Left lung (tissue), 10 donors: ENCODE results near the gene PITPNM3. TPM values are rescaled to one million over a fixed set of nuclear protein-coding genes. Genes with fewer than 3 reads are reported as not detected.

Experiments
- ATAC-seq: fragments of 200-7000 bp; cut with Tn5 transposase; one replicate; pipeline ENCODE4 v1.9.1; 2020; ENCODE audit warnings: moderate library complexity
- DNase-seq, 4 donors: peaks; one replicate each; pipeline ENCODE4 v3.0.0-alpha.2; 2013 to 2020
- H3K27ac ChIP-seq, 2 donors: fragments of 200-600 bp; sonication (generic) in 1 of 2; one replicate each; pipeline versions ENCODE4 v1.5.0 to v1.8.0; 2020 to 2021
- H3K27me3 ChIP-seq, 2 donors: fragments of 200-600 bp; sonication (generic) in 1 of 2; one replicate each; pipeline versions ENCODE4 v1.5.0 to v1.8.0; 2020 to 2021
- H3K36me3 ChIP-seq, 2 donors: fragments of 200-600 bp; sonication (generic) in 1 of 2; one replicate each; pipeline versions ENCODE4 v1.5.0 to v1.8.0; 2020 to 2021
- H3K4me1 ChIP-seq, 2 donors: fragments of 200-600 bp; one replicate each; pipeline ENCODE4 v1.8.0; 2021
- H3K4me3 ChIP-seq, 2 donors: fragments of 200-600 bp; sonication (generic) in 1 of 2; one replicate each; pipeline versions ENCODE4 v1.5.0 to v1.8.0; 2020 to 2021; ENCODE audit warnings: mild to moderate bottlenecking in 1 of 2
- H3K9me3 ChIP-seq, 2 donors: fragments of 200-600 bp; sonication (generic) in 1 of 2; one replicate each; pipeline versions ENCODE4 v1.5.0 to v1.8.0; 2020 to 2021
- CTCF ChIP-seq, 2 donors: fragments of 200-600 bp; sonication (generic) in 1 of 2; IDR thresholded peaks; one replicate each; pipeline versions ENCODE4 v1.5.0 to v1.8.0; 2021; ENCODE audit warnings: antibody characterized with exemption in 2 of 2
- intact Hi-C, 2 donors: fragments of 100-400 bp; cut with DNase I; formaldehyde crosslinking; loops; one replicate each; pipeline versions ENCODE4 v1.11.2 to v1.14.2; 2022
- polyA plus RNA-seq, 6 donors: library from polyadenylated mRNA; unstranded; fragments of 120-200 nt; gene quantifications; one replicate each; pipeline ENCODE4 v1.2.1, GENCODE V29; 2013; ENCODE audit not compliant: insufficient read length in 6 of 6
- total RNA-seq, 2 donors: library from RNA; stranded (reverse); fragmentation: NEBNext Ultra II Directional; extraction: Animal tissue kit (Norgen Biotek cat#: 25700); gene quantifications; one replicate each; pipeline ENCODE4 v1.2.1, GENCODE V29; 2021
- donor health status: DM: no; HTN: yes; CAD: no.
- donor health status: DM: no; HTN: no; CAD: no.

The PITPNM3 gene
- total and polyA plus RNA-seq, 8 donors = 3.6 to 13.8 (median 5.8) TPM

GRCh38 chr17:6426356-6427101, 129.8 kb downstream of the PITPNM3 start:
- Histone ChIP-seq H3K36me3 (no peaks in the 10 kb centered on the region), H3K4me3 (no peak overlapping the region), H3K27me3 (peaks cover 0 to 53% of the 10 kb centered on the region in 2 donors), H3K9me3 (peaks cover 0 to 11% of the 10 kb centered on the region in 2 donors), H3K27ac (no peak overlapping the region), H3K4me1 (peaks cover 0 to 10% of the 10 kb centered on the region in 2 donors)
- ATAC-seq (no peak), DNase-seq (no peak)
- intact Hi-C loops = loop anchor here in 1 of 2 donors (10.0 kb wide), 1 partner anchor 832 kb away; no protein-coding TSS in a partner anchor
- no peak for TF ChIP-seq CTCF (IDR thresholded peaks at IDR 0.05)

GRCh38 chr17:6425407-6425806, 130.9 kb downstream of the PITPNM3 start:
- H3K36me3 ChIP-seq = no peaks in the 10 kb centered on the region
- no peak overlapping the region for H3K4me3 ChIP-seq
- H3K4me1 ChIP-seq = peaks cover 0 to 10% of the 10 kb centered on the region in 2 donors
- DNase-seq (no peak), ATAC-seq (no peak)
- no peaks in the 10 kb centered on the region for H3K9me3 ChIP-seq
- no peak for TF ChIP-seq CTCF (IDR thresholded peaks at IDR 0.05)
- H3K27me3 ChIP-seq = peaks cover 0 to 64% of the 10 kb centered on the region in 2 donors
- no peak overlapping the region for H3K27ac ChIP-seq
- intact Hi-C loops = loop anchor here in 1 of 2 donors (10.0 kb wide), 1 partner anchor 831 kb away; no protein-coding TSS in a partner anchor

- no peaks in the 10 kb centered on the region for H3K36me3 ChIP-seq
- no peak for TF ChIP-seq CTCF (IDR thresholded peaks at IDR 0.05)
- H3K4me1 ChIP-seq = peaks cover 0 to 10% of the 10 kb centered on the region in 2 donors
- peaks cover 0 to 72% of the 10 kb centered on the region in 2 donors for H3K27me3 ChIP-seq
- H3K4me3 ChIP-seq = no peak overlapping the region
- H3K27ac ChIP-seq = no peak overlapping the region
- intact Hi-C loops = loop anchor here (5.0 to 10.0 kb wide), 2 partner anchors 829 to 837 kb away; no protein-coding TSS in a partner anchor
- no peak for DNase-seq
- ATAC-seq = no peak
- no peaks in the 10 kb centered on the region for H3K9me3 ChIP-seq
These were observed 132.4 kb downstream of the PITPNM3 start for GRCh38 chr17:6423931-6424330.

GRCh38 chr17:6422654-6423241, 133.6 kb downstream of the PITPNM3 start:
- Histone ChIP-seq H3K4me1 (peaks cover 0 to 6% of the 10 kb centered on the region in 2 donors), H3K9me3 (no peaks in the 10 kb centered on the region), H3K27ac (no peak overlapping the region), H3K36me3 (no peaks in the 10 kb centered on the region), H3K4me3 (no peak overlapping the region), H3K27me3 (peaks cover 0 to 78% of the 10 kb centered on the region in 2 donors)
- no peak for DNase-seq
- intact Hi-C loops = loop anchor here (5.0 to 10.0 kb wide), 2 partner anchors 828 to 835 kb away; no protein-coding TSS in a partner anchor
- no peak for ATAC-seq
- no peak for TF ChIP-seq CTCF (IDR thresholded peaks at IDR 0.05)
